GF-D8 (cell line): ENCODE data around the gene KRTAP5-7.
"Not testable (repeated sequence)": the region's sequence is repeated elsewhere in the genome, so short reads cannot be mapped to it uniquely, and the experiment has no call there.

ENCODE experiments used
- DNase-seq: peaks from one replicate; lab custom pipeline; 2025; lab: John Stamatoyannopoulos, UW

KRTAP5-7 gene

GRCh38 chr11:71532036-71532610 lies 5.1 kb downstream of the KRTAP5-7 start:
- no peak for DNase-seq

- DNase-seq: not testable (repeated sequence)
Observed at GRCh38 chr11:71534711-71535608, 7.9 kb downstream of the KRTAP5-7 start.

GRCh38 chr11:71535825-71536224 lies 8.8 kb downstream of the KRTAP5-7 start:
- DNase-seq: no peak

GRCh38 chr11:71537537-71537936 lies 10.5 kb downstream of the KRTAP5-7 start:
- no peak for DNase-seq

- DNase-seq: not testable (repeated sequence)
Observed at GRCh38 chr11:71537977-71538665, 11.1 kb downstream of the KRTAP5-7 start, which contains the start of gene KRTAP5-8. TSS of gene KRTAP5-8 (plus strand) at chr11:71538025. CDS start at chr11:71538056, 31 bp downstream.

GRCh38 chr11:71538666-71538990 lies 11.6 kb downstream of the KRTAP5-7 start:
- no peak for DNase-seq

GRCh38 chr11:71539017-71539416 lies 11.9 kb downstream of the KRTAP5-7 start:
- no peak for DNase-seq

GRCh38 chr11:71539971-71540370 lies 12.9 kb downstream of the KRTAP5-7 start:
- not testable (repeated sequence) for DNase-seq

- not testable (repeated sequence) for DNase-seq
Observed at GRCh38 chr11:71540521-71541304, 13.6 kb downstream of the KRTAP5-7 start.

- no peak for DNase-seq
Observed at GRCh38 chr11:71542382-71542781, 15.3 kb downstream of the KRTAP5-7 start.

- DNase-seq: no peak
Observed at GRCh38 chr11:71542879-71543777, 16.1 kb downstream of the KRTAP5-7 start.

GRCh38 chr11:71543866-71544265 lies 16.8 kb downstream of the KRTAP5-7 start:
- peak; percentile 34 for DNase-seq

- DNase-seq: no peak
Observed at GRCh38 chr11:71544525-71545214, 17.6 kb downstream of the KRTAP5-7 start.

- no peak for DNase-seq
Observed at GRCh38 chr11:71545405-71545966, 18.4 kb downstream of the KRTAP5-7 start.

GRCh38 chr11:71548120-71548519 lies 21.1 kb downstream of the KRTAP5-7 start, which contains the start of gene KRTAP5-9:
TSS of gene KRTAP5-9 (plus strand) at chr11:71548420. CDS start at chr11:71548658, 238 bp downstream.
- no peak for DNase-seq

GRCh38 chr11:71548716-71549151 lies 21.7 kb downstream of the KRTAP5-7 start:
- DNase-seq: no peak

GRCh38 chr11:71551711-71552110 lies 24.6 kb downstream of the KRTAP5-7 start:
- peak; percentile 35 for DNase-seq

- no peak for DNase-seq
Observed at GRCh38 chr11:71554996-71555395, 27.9 kb downstream of the KRTAP5-7 start.

GRCh38 chr11:71555508-71555907 lies 28.4 kb downstream of the KRTAP5-7 start:
- no peak for DNase-seq

- no peak for DNase-seq
Observed at GRCh38 chr11:71556018-71556417, 29.0 kb downstream of the KRTAP5-7 start.
